SJSA1 (cell line): ENCODE measurements around the gene TBCK. TPM values are rescaled to one million over a fixed set of nuclear protein-coding genes. Genes with fewer than 3 reads are reported as not detected.

Experiments used
- DNase-seq, 2 experiments: peaks; one replicate each; pipeline ENCODE4 v3.0.0-alpha.2; 2015 to 2020; ENCODE audit warnings: low spot score in 2 of 2, low read depth in 1 of 2
- H3K27ac ChIP-seq: fragments of 250-450 bp; sonication (Bioruptor Pico); 2 replicates; pipeline ENCODE4 v1.5.1; 2020; ENCODE audit warnings: mild to moderate bottlenecking, moderate library complexity
- H3K27me3 ChIP-seq: fragments of 250-450 bp; sonication (Bioruptor Pico); replicated peaks from 2 replicates; pipeline ENCODE4 v1.5.1; 2020; ENCODE audit warnings: mild to moderate bottlenecking, moderate library complexity
- H3K36me3 ChIP-seq: fragments of 250-450 bp; sonication (Bioruptor Pico); 2 replicates; pipeline ENCODE4 v1.5.1; 2020; ENCODE audit warnings: mild to moderate bottlenecking
- H3K4me1 ChIP-seq: fragments of 250-450 bp; sonication (Bioruptor Pico); replicated peaks from 2 replicates; pipeline ENCODE4 v1.6.1; 2021; ENCODE audit warnings: mild to moderate bottlenecking
- H3K4me3 ChIP-seq: fragments of 250-450 bp; sonication (Bioruptor Pico); 2 replicates; pipeline ENCODE4 v1.5.1; 2020; ENCODE audit warnings: mild to moderate bottlenecking
- H3K9me3 ChIP-seq: fragments of 250-450 bp; sonication (Bioruptor Pico); replicated peaks from 2 replicates; pipeline ENCODE4 v1.5.1; 2020; ENCODE audit warnings: mild to moderate bottlenecking
- total RNA-seq: library from RNA; depleted of rRNA; stranded (reverse); fragments of >200 nt; shearing (Covaris generic); gene quantifications from 2 replicates; pipeline ENCODE4 v1.2.3, GENCODE V29; 2014; rRNA removed

The TBCK gene
- 16.5 and 22.3 TPM in 2 replicates for total RNA-seq

DNA sequence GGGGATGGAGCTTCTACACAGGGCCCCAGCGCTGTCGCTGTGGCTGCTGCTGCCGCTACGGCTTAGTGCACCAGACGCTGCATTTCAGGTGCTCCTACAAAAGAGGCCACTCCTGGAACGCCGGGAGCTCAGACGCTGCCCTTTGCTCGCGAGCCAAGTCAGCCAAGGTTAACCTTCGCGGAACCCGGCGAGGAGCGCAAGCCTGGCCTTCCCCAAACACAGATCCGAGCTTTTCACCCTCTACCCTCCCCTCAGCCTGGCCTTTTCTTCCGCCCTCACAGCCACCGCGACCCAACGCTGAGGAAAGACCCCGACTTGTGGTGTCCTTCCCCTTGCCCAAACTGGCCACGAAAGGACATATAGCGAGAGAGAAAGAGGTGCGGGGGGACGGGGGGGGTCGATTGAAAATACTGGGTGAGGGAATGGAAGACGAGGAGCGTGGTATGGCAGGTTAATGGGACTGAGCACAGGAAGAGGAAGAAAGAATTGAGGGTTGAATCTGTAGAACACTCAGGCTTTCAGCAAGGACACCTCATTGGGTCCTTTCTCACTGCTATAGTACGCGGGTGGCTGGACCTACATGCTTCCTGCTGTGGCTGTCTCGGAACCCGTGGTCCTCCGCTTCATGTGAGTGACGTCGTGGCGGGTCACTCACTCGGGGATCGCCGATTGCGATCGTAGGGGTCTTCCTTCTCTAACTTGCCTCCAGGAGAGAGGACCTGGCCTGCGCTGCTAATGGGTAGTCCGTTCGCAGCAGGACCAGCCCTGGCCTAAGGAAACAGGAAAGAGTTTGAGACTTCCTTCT, at the start of gene TBCK, which contains the start of gene AIMP1:
TBCK (minus strand) TSS at position 242 of the 805 bp plus-strand sequence. CDS start 7,249 bp downstream, outside the sequence.
AIMP1 (plus strand) TSS at position 583 of the 805 bp plus-strand sequence. CDS start 8,460 bp downstream, outside the sequence.
- no peaks in the 10 kb centered on the region for H3K27me3 ChIP-seq
- H3K36me3 ChIP-seq, result no peaks in the 10 kb centered on the region; the same call in 1 of the 2 replicates
- H3K4me1 ChIP-seq, result peaks cover 10% of the 10 kb centered on the region
- H3K4me3 ChIP-seq, result peak within 1 kb of the TSS; percentile 60
- peak within 1 kb of the TSS; percentile 98 for H3K27ac ChIP-seq
- DNase-seq, result peak; percentile 90 to 98
- H3K9me3 ChIP-seq, result no peaks in the 10 kb centered on the region

- Histone ChIP-seq H3K9me3 (no peaks in the 10 kb centered on the region), H3K36me3 (no peaks in the 10 kb centered on the region), H3K4me1 (peaks cover 27% of the 10 kb centered on the region), H3K27me3 (no peaks in the 10 kb centered on the region), H3K4me3 (no peak overlapping the region), H3K27ac (peak overlapping the region; percentile 81)
- peak; percentile 54 to 80 for DNase-seq
Measured at GRCh38 chr4:106365613-106366012, 49.6 kb upstream of the TBCK start.

DNA sequence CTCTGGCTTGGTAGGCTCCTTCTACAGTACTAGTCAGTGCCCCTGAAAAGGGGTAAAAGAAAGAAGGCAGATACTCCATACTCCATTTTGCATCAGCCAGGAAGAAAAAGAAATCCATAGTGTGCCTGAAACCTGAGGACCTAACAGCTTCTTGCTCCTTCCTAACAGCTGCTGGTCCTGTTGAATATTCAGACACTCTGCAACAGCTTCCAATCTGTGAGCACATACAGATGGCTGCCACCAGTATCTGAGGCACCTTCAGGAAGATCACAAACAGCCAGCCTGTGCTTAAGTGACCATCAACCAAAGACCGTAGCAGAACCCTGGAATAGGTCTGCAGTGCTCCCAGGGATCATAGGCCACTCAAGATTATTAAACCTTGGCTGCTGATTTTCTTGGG, 48.3 kb upstream of the TBCK start:
- H3K27ac ChIP-seq, result peak overlapping the region; percentile 81

DNA sequence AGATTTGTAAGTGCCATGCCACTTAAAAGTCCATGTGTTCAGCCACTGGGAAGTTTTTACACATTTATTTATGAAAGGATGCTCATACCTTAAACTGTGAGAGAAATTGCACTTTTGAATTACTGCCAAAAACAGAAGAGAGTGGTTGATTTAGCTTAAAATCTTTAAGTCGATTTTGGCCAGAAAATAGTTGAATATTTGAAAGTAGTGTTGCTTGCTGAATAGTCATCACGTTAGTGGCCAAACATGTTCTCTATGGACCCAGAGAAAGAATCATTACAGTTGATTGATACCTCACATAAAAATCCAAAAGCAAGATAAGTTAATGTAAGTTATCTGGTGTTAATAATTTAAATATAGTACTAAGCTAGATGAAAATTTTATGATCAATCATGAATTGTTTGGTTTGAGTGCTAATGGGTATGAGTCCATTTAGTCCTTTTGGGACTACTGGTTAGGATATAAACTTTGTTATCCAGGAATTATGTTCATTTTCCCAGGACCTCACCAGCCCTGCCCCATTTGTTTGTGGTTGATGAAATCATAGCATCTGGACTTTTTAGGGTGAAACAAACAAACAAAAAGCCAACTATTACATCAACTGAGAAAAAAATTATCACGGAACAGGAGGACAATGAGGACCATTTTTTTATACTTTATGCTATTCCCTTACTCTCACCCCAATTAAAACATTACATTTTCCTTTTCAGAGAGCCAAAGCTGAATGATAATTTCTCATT, 46.2 kb upstream of the TBCK start:
- no peaks in the 10 kb centered on the region for H3K27me3 ChIP-seq
- DNase-seq, result no peak
- no peak overlapping the region for H3K27ac ChIP-seq
- no peaks in the 10 kb centered on the region for H3K9me3 ChIP-seq
- no peak overlapping the region for H3K4me3 ChIP-seq
- H3K4me1 ChIP-seq, result peaks cover 27% of the 10 kb centered on the region
- H3K36me3 ChIP-seq, result no peaks in the 10 kb centered on the region

More for the DNA sequence above, 48.3 kb upstream of the TBCK start:
- DNase-seq, result no peak
- no peaks in the 10 kb centered on the region for H3K36me3 ChIP-seq
- peaks cover 27% of the 10 kb centered on the region for H3K4me1 ChIP-seq
- no peaks in the 10 kb centered on the region for H3K27me3 ChIP-seq
- no peaks in the 10 kb centered on the region for H3K9me3 ChIP-seq
- no peak overlapping the region for H3K4me3 ChIP-seq

- Histone ChIP-seq H3K27ac (no peak overlapping the region), H3K36me3 (no peaks in the 10 kb centered on the region), H3K9me3 (no peaks in the 10 kb centered on the region), H3K27me3 (no peaks in the 10 kb centered on the region), H3K4me1 (no peaks in the 10 kb centered on the region), H3K4me3 (no peak overlapping the region)
- DNase-seq, result no peak
Measured at GRCh38 chr4:106358899-106359298, 42.9 kb upstream of the TBCK start.

DNA sequence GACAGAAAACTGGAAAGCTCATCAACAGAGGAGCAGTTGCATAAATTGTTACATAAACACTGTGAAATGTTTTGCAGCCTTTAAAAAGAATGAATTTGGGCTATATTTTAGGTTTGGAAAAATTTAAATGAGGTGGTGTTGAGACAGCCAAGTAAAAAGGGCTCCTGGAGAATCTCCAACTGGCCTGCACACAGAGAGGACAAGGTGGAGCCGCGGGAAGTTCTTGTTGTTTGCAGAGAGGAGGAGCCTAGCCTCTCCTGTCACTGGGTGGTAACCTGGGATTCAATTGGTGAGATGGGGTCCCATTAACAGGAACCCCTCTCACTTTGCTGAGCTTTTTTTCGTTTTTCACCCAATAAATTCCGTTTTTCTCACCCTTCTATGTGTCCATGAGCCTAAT, 39.2 kb upstream of the TBCK start:
- no peak overlapping the region for H3K4me3 ChIP-seq
- H3K36me3 ChIP-seq, result no peaks in the 10 kb centered on the region; the same call in 1 of the 2 replicates
- DNase-seq, result no peak
- H3K27ac ChIP-seq, result no peak overlapping the region
- H3K9me3 ChIP-seq, result no peaks in the 10 kb centered on the region
- H3K4me1 ChIP-seq, result no peaks in the 10 kb centered on the region
- no peaks in the 10 kb centered on the region for H3K27me3 ChIP-seq

GRCh38 chr4:106353786-106354185, 37.8 kb upstream of the TBCK start:
- no peaks in the 10 kb centered on the region for H3K27me3 ChIP-seq
- H3K27ac ChIP-seq, result no peak overlapping the region
- no peaks in the 10 kb centered on the region for H3K4me1 ChIP-seq
- H3K9me3 ChIP-seq, result no peaks in the 10 kb centered on the region
- H3K36me3 ChIP-seq, result peaks cover 5% of the 10 kb centered on the region
- DNase-seq, result no peak
- no peak overlapping the region for H3K4me3 ChIP-seq

DNA sequence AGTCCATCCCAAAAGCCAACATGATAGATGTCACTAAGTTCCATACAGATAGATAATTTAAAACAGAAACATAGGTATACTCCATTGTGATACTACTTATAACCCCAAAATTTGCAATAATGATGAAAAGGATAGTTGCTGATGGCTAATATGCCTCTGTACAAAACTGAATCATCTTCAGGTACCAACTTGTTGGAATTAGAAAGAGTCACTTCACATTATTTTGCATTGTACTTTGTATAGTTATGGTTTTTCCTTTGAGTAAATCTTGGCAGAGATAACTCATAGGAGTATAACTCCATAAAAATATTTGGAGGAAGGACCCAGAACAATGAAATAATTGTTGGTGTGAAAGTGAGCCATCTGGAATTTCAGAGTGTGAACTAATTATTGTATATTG, 35.0 kb upstream of the TBCK start:
- Histone ChIP-seq H3K9me3 (no peaks in the 10 kb centered on the region), H3K27me3 (no peaks in the 10 kb centered on the region), H3K4me3 (no peak overlapping the region), H3K36me3 (peaks cover 25% of the 10 kb centered on the region), H3K27ac (no peak overlapping the region), H3K4me1 (no peaks in the 10 kb centered on the region)
- DNase-seq, result no peak

DNA sequence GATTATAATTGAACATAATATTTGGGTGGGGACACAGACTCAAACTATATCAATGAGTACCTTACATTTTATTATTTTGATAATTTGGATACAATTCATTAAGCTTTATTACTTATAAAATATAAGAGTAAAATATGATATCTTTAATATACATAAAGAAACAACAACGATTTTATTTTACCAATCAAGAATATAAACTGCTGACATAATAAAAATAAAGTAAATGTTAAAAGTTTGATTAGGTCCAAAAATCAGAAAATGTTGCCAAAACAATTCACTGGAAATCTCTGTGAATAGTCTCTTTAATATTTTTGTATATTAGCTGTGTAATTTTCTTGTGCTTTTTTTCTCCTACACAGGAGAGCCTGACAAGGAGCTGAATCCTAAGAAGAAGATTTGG, 31.2 kb upstream of the TBCK start:
- no peak overlapping the region for H3K4me3 ChIP-seq
- H3K9me3 ChIP-seq, result no peaks in the 10 kb centered on the region
- no peak for DNase-seq
- no peak overlapping the region for H3K27ac ChIP-seq
- H3K27me3 ChIP-seq, result no peaks in the 10 kb centered on the region
- peaks cover 39% of the 10 kb centered on the region for H3K36me3 ChIP-seq
- no peaks in the 10 kb centered on the region for H3K4me1 ChIP-seq

DNA sequence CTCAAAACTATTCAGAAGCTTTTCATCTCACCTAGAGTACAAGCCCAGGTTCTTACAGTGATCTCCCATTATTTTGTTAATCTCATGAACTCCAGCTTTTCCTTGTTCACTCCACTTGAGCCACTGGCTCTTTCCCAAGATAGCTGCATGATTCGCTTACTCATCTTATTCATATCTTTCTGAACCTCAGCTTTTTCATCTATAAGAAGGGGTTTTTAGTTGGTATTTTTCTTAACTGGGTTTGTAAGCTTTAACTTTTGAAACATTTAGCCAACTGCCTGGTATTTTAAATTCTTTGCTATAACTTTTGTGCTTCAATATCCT, 28.6 kb upstream of the TBCK start:
- no peak overlapping the region for H3K27ac ChIP-seq
- no peaks in the 10 kb centered on the region for H3K4me1 ChIP-seq
- peaks cover 48% of the 10 kb centered on the region for H3K36me3 ChIP-seq
- no peaks in the 10 kb centered on the region for H3K27me3 ChIP-seq
- no peaks in the 10 kb centered on the region for H3K9me3 ChIP-seq
- DNase-seq, result no peak
- no peak overlapping the region for H3K4me3 ChIP-seq

- no peaks in the 10 kb centered on the region for H3K9me3 ChIP-seq
- no peak for DNase-seq
- H3K36me3 ChIP-seq, result peaks cover 49% of the 10 kb centered on the region
- no peaks in the 10 kb centered on the region for H3K4me1 ChIP-seq
- H3K4me3 ChIP-seq, result no peak overlapping the region
- H3K27me3 ChIP-seq, result no peaks in the 10 kb centered on the region
- no peak overlapping the region for H3K27ac ChIP-seq
Measured at GRCh38 chr4:106343865-106344646, 28.0 kb upstream of the TBCK start.

DNA sequence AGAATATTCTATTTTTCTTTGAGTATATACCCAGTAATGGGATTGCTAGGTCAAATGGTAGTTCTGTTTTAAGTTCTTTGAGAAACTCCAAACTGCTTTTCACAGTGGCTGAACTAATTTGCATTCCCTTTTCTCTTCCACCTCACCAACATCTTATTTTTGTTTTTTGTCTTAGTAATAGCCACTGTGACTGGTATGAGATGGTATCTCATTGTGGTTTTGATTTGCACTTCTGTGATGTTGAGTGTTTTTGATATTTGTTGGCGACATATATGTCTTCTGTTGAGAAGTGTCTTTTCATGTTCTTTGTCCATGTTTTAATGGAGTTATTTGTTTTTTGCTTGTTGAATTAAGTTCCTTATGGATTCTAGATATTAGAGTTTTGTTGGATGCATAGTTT, 24.8 kb upstream of the TBCK start:
- H3K9me3 ChIP-seq, result no peaks in the 10 kb centered on the region
- no peak overlapping the region for H3K27ac ChIP-seq
- peaks cover 57% of the 10 kb centered on the region for H3K36me3 ChIP-seq
- H3K4me3 ChIP-seq, result no peak overlapping the region
- no peaks in the 10 kb centered on the region for H3K27me3 ChIP-seq
- no peak for DNase-seq
- no peaks in the 10 kb centered on the region for H3K4me1 ChIP-seq

- Histone ChIP-seq H3K4me1 (no peaks in the 10 kb centered on the region), H3K4me3 (no peak overlapping the region), H3K27me3 (no peaks in the 10 kb centered on the region), H3K9me3 (no peaks in the 10 kb centered on the region), H3K36me3 (peaks cover 68% of the 10 kb centered on the region), H3K27ac (no peak overlapping the region)
- DNase-seq, result no peak
Measured at GRCh38 chr4:106339431-106339830, 23.4 kb upstream of the TBCK start.
